ENCODE results near the gene TNNT1. TPM values are rescaled to one million over a fixed set of nuclear protein-coding genes. Genes with fewer than 3 reads are reported as not detected.

Gene TNNT1
- total RNA-seq, 1 donor: not detected

DNA sequence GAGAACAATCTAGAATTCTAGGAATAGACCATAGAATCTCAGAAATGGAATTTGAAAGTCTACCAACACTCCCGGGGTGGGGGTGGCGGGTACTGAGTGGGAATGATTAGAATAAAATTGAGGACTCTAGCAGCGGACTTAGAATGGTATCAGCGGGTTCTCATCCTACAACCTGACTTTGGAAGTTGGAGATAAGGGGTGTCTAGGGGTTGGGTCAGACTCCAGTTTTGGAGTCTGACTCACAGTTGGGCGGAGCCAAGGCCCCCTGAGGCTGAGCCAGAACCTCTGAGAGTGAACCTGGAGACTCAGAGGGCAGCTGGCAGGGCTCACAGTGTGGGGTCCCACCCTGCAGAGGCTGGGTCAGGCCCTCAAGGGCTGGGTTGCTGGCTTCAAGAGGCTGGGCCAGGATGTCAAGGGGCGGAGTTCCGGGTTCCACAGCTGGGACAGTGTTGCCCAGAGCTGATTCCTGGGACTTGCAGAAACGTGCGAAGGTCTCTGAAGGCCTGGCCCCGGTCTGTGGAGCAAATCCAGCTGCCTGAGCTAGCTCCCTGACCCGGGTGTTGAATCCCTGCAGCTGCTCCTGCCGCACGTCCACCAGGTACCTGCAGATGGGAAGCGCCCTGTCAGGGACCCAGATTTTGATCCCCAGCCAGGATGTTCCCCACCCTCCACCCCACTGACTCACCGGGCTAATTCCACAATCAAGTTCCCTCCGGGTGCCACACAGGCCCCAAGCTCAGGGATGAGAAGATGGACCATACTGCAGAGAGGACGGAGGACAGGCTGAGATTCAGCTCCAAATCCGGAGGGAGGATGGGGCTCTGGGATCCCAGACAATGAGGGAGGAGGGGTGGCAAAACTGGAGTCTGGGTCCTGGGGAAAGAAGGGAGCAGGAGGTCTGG is 10.1 kb upstream of the TNNT1 start:
- no peak overlapping the region for H2AFZ ChIP-seq (ENCODE audit: low read length)
- peak; percentile 94 for DNase-seq (ENCODE audit: insufficient read length, low spot score, missing footprints)

DNA sequence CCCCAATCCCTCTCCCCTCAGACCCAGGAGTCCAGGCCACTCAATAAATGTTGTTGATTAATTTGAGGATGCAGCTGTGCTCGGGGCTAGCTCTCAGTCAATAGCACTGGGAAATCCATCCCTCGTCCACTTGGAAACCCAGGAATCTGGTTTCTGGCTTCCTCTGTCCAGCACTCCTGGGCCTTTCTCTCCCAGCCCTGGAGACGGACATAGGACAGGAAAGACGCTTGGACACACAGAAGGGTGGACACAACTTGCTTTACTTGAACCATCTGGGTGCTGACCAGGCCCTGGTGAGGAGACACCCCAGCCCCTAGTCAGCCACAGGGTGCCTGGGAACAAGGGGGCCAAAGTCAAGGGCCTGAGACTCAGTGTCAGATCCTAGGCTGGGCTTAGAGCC is 9.4 kb upstream of the TNNT1 start:
- Histone ChIP-seq H3K36me3 (ENCODE audit: insufficient read depth, low read length) (no peaks in the 10 kb centered on the region), H3K4me1 (ENCODE audit: insufficient read depth, low read length) (no peaks in the 10 kb centered on the region), H3K27ac (ENCODE audit: low read depth, low read length) (no peak overlapping the region), H3K79me2 (ENCODE audit: insufficient read depth, low read length) (no peaks in the 10 kb centered on the region), H3K4me2 (ENCODE audit: insufficient read depth, low read length) (no peak overlapping the region), H2AFZ (ENCODE audit: low read length) (no peak overlapping the region), H4K20me1 (ENCODE audit: insufficient read depth, low read length) (no peaks in the 10 kb centered on the region), H3K4me3 (ENCODE audit: insufficient read depth, low read length) (no peak overlapping the region), H3K27me3 (ENCODE audit: insufficient read depth, low read length) (peaks cover 36% of the 10 kb centered on the region), H3K9me3 (ENCODE audit: low read depth, low read length) (no peaks in the 10 kb centered on the region)
- DNase-seq (ENCODE audit: insufficient read length, low spot score, missing footprints): peak; percentile 81
- TF ChIP-seq, protein P1, sequence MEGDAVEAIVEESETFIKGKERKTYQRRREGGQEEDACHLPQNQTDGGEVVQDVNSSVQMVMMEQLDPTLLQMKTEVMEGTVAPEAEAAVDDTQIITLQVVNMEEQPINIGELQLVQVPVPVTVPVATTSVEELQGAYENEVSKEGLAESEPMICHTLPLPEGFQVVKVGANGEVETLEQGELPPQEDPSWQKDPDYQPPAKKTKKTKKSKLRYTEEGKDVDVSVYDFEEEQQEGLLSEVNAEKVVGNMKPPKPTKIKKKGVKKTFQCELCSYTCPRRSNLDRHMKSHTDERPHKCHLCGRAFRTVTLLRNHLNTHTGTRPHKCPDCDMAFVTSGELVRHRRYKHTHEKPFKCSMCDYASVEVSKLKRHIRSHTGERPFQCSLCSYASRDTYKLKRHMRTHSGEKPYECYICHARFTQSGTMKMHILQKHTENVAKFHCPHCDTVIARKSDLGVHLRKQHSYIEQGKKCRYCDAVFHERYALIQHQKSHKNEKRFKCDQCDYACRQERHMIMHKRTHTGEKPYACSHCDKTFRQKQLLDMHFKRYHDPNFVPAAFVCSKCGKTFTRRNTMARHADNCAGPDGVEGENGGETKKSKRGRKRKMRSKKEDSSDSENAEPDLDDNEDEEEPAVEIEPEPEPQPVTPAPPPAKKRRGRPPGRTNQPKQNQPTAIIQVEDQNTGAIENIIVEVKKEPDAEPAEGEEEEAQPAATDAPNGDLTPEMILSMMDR (IDR thresholded peaks at IDR 0.05; ENCODE audit: extremely low read depth, low read depth, low read length): no peak

More for the DNA sequence above, 10.1 kb upstream of the TNNT1 start:
- H3K4me2 ChIP-seq (ENCODE audit: insufficient read depth, low read length): no peak overlapping the region
- peaks cover 36% of the 10 kb centered on the region for H3K27me3 ChIP-seq (ENCODE audit: insufficient read depth, low read length)
- no peak overlapping the region for H3K27ac ChIP-seq (ENCODE audit: low read depth, low read length)
- H3K36me3 ChIP-seq (ENCODE audit: insufficient read depth, low read length): no peaks in the 10 kb centered on the region
- TF ChIP-seq, protein P1 (IDR thresholded peaks at IDR 0.05; ENCODE audit: extremely low read depth, low read depth, low read length): no peak
- H3K79me2 ChIP-seq (ENCODE audit: insufficient read depth, low read length): no peaks in the 10 kb centered on the region
- no peaks in the 10 kb centered on the region for H3K9me3 ChIP-seq (ENCODE audit: low read depth, low read length)
- H3K4me1 ChIP-seq (ENCODE audit: insufficient read depth, low read length): no peaks in the 10 kb centered on the region
- H4K20me1 ChIP-seq (ENCODE audit: insufficient read depth, low read length): no peaks in the 10 kb centered on the region
- H3K4me3 ChIP-seq (ENCODE audit: insufficient read depth, low read length): no peak overlapping the region

DNA sequence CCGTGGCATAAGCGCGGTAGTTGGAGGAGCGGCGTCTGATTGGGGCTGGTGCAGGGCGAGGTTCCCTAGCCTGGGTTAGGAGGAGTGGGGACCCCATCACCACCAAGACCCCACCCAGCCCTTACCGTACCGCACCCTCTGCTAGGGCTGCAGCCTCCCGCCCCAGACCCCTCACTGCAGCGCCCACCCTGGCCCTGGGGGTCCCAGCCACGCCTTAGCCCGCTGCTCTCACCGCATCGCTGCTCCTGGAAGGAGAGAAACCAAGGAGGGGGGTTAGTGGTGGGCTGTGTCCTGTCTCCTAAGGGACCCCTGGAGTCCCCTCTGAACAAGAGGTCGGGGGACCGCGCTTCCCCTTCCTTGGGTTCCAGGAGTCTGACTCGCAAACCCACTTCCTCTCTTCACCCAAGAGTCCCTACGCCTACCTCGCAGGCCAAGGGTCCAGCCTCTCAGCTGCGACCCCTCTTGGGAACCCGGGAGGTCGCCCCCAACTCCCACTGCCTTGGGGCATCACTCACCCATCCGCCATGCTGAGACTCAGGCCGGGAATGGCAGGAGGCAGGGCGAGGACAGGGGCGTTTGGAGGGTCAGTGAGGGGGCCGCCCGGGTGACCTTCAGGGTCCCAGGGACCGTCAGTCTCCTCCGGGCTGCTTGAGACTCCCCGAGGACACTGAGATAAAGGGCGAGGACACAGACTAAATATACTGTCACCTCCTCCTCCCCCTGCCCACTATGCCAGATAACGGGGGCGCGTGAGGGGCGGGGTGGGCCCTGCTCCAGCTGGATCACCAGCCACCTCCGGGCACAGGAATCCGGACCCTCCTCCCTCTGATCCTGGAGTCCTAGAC is 8.3 kb upstream of the TNNT1 start, which contains the start of gene TNNI3:
TSS of gene TNNI3 (minus strand) at position 669 of the 845 bp plus-strand sequence. CDS start at position 526, 143 bp downstream.
- H4K20me1 ChIP-seq (ENCODE audit: insufficient read depth, low read length): no peaks in the 10 kb centered on the region
- no peaks in the 10 kb centered on the region for H3K4me1 ChIP-seq (ENCODE audit: insufficient read depth, low read length)
- no peaks in the 10 kb centered on the region for H3K79me2 ChIP-seq (ENCODE audit: insufficient read depth, low read length)
- peak; percentile 77 for DNase-seq (ENCODE audit: insufficient read length, low spot score, missing footprints)
- H3K27ac ChIP-seq (ENCODE audit: low read depth, low read length): no peak within 1 kb of the TSS
- no peak within 1 kb of the TSS for H3K4me3 ChIP-seq (ENCODE audit: insufficient read depth, low read length)
- H2AFZ ChIP-seq (ENCODE audit: low read length): no peak within 1 kb of the TSS
- TF ChIP-seq, protein P1 (IDR thresholded peaks at IDR 0.05; ENCODE audit: extremely low read depth, low read depth, low read length): no peak
- H3K9me3 ChIP-seq (ENCODE audit: low read depth, low read length): no peaks in the 10 kb centered on the region
- H3K4me2 ChIP-seq (ENCODE audit: insufficient read depth, low read length): no peak within 1 kb of the TSS
- H3K36me3 ChIP-seq (ENCODE audit: insufficient read depth, low read length): no peaks in the 10 kb centered on the region
- H3K27me3 ChIP-seq (ENCODE audit: insufficient read depth, low read length): peaks cover 30% of the 10 kb centered on the region
